Astrocyte (in vitro differentiated cells and primary cell): ENCODE data around the gene TMF1. TPM values are rescaled to one million over a fixed set of nuclear protein-coding genes. Genes with fewer than 3 reads are reported as not detected.

Experiments
- DNase-seq: peaks from one replicate; pipeline ENCODE4 v3.0.0-alpha.2; 2010; ENCODE audit warnings: low read depth
- FAIRE-seq: peaks from 2 replicates; lab custom pipeline; 2011; peaks lifted over from hg19 to GRCh38; lab: Jason Lieb, UNC
- H2AFZ ChIP-seq: 2 replicates; pipeline ENCODE4 v1.6.0; 2012; ENCODE audit warnings: low read depth, low read length, inconsistent platforms
- H3K27ac ChIP-seq: 2 replicates; pipeline ENCODE4 v1.5.1; 2011; ENCODE audit warnings: low read depth, low read length, inconsistent platforms
- H3K27me3 ChIP-seq: 2 replicates; pipeline ENCODE4 v1.6.0; 2011; ENCODE audit warnings: low read length, inconsistent platforms; ENCODE audit not compliant: insufficient read depth
- H3K36me3 ChIP-seq: 2 replicates; pipeline ENCODE4 v1.5.1; 2011; ENCODE audit warnings: low read length, inconsistent platforms; ENCODE audit not compliant: insufficient read depth
- H3K4me1 ChIP-seq: 2 replicates; pipeline ENCODE4 v1.5.1; 2011; ENCODE audit warnings: low read length, inconsistent platforms; ENCODE audit not compliant: insufficient read depth
- H3K4me2 ChIP-seq: 2 replicates; pipeline ENCODE4 v1.6.0; 2012; ENCODE audit warnings: low read length, inconsistent platforms
- H3K4me3 ChIP-seq: 2 replicates; pipeline ENCODE4 v1.5.1; 2011; ENCODE audit warnings: low read depth, mild to moderate bottlenecking, low read length, inconsistent platforms; ENCODE audit not compliant: insufficient read depth
- H3K79me2 ChIP-seq: 2 replicates; pipeline ENCODE4 v1.6.0; 2012; ENCODE audit warnings: mild to moderate bottlenecking, low read length, inconsistent platforms; ENCODE audit not compliant: insufficient read depth
- H3K9ac ChIP-seq: 2 replicates; pipeline ENCODE4 v1.6.0; 2012; ENCODE audit warnings: mild to moderate bottlenecking, low read length, inconsistent platforms
- H3K9me3 ChIP-seq: 2 replicates; pipeline ENCODE4 v1.5.1; 2012; ENCODE audit warnings: low read depth, mild to moderate bottlenecking, low read length, inconsistent platforms; ENCODE audit not compliant: insufficient read depth
- H4K20me1 ChIP-seq: 2 replicates; pipeline ENCODE4 v1.6.0; 2012; ENCODE audit warnings: low read length, inconsistent platforms; ENCODE audit not compliant: insufficient read depth
- H3K27ac Mint-ChIP-seq: one replicate; pipeline ENCODE4 v1.8.0; 2021; ENCODE audit warnings: mild to moderate bottlenecking, mixed read lengths; ENCODE audit not compliant: unreplicated experiment
- H3K27me3 Mint-ChIP-seq: one replicate; pipeline ENCODE4 v1.8.0; 2021; ENCODE audit warnings: low read depth, mixed read lengths; ENCODE audit not compliant: unreplicated experiment
- H3K36me3 Mint-ChIP-seq: one replicate; pipeline ENCODE4 v1.8.0; 2021; ENCODE audit warnings: low read depth, mixed read lengths; ENCODE audit not compliant: unreplicated experiment
- H3K4me1 Mint-ChIP-seq: one replicate; pipeline ENCODE4 v1.8.0; 2021; ENCODE audit warnings: low read depth, mixed read lengths; ENCODE audit not compliant: unreplicated experiment
- H3K4me3 Mint-ChIP-seq: one replicate; pipeline ENCODE4 v1.8.0; 2021; ENCODE audit warnings: mild to moderate bottlenecking, moderate library complexity, mixed read lengths; ENCODE audit not compliant: unreplicated experiment
- H3K9me3 Mint-ChIP-seq: one replicate; pipeline ENCODE4 v1.8.0; 2021; ENCODE audit warnings: mild to moderate bottlenecking, mixed read lengths; ENCODE audit not compliant: unreplicated experiment
- CTCF ChIP-seq: IDR thresholded peaks from 2 replicates; pipeline ENCODE4 v1.5.1; 2011; ENCODE audit warnings: low read depth, mild to moderate bottlenecking, inconsistent platforms, low read length, moderate library complexity; ENCODE audit not compliant: insufficient read depth
- EZH2 ChIP-seq: IDR thresholded peaks from 2 replicates; pipeline ENCODE4 v1.6.1; 2012; ENCODE audit warnings: mild to moderate bottlenecking, low read length, inconsistent platforms; ENCODE audit not compliant: insufficient read depth
- total RNA-seq: library from RNA; stranded (reverse); gene quantifications from 2 replicates; pipeline ENCODE4 v1.2.1, GENCODE V29; 2021

The TMF1 gene
- total RNA-seq, 1 donor from 2014 or later = 46.8 TPM

GRCh38 chr3:69005791-69006482 lies 46.2 kb downstream of the TMF1 start:
- Mint-ChIP-seq H3K27me3 (no peaks in the 10 kb centered on the region), H3K4me3 (no peak overlapping the region), H3K9me3 (no peaks in the 10 kb centered on the region), H3K4me1 (peaks cover 19% of the 10 kb centered on the region), H3K36me3 (peaks cover 8% of the 10 kb centered on the region), H3K27ac (no peak overlapping the region)
- Histone ChIP-seq H3K27me3 (no peaks in the 10 kb centered on the region), H3K4me2 (no peak overlapping the region), H3K27ac (no peak overlapping the region), H3K4me3 (no peak overlapping the region), H3K9ac (no peak overlapping the region), H4K20me1 (no peaks in the 10 kb centered on the region), H2AFZ (no peak overlapping the region), H3K9me3 (no peaks in the 10 kb centered on the region), H3K36me3 (peaks cover 66% of the 10 kb centered on the region), H3K4me1 (peaks cover 17% of the 10 kb centered on the region), H3K79me2 (no peaks in the 10 kb centered on the region)
- FAIRE-seq = peak; percentile 43
- TF ChIP-seq CTCF (no peak), EZH2 (no peak)
- DNase-seq = no peak

DNA sequence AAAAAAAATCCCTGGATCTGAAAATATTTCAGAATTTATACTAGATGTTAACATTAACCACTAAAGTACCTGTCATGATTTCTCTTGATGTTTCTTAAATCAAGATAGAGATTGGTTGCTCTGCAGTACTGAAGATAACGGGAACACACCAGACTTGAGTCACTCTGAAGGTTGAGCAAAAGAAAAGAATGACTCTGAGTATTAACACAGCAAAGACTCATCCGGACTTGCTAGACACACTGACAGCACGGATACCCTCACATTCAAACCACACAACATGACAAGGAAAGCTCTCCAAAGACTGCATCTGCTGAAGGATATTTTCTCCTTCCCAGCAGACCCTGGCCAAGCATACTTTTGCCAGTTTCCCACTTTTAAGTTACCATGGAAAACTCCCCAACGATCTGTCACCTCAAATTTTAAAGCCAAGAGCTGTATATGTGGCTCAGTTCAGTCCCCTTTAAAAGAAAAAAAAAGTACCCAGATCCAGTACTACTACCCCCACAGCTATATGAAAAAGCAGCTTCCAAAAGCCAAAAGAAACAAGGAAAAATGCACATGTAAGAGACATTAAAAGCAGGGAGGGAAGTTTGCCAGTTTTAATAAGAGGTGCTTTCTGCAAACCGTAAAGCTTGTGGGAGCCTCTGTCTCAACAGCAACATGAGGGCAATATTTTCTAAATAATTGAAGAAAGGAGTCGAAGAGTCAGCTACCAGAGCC lies 46.9 kb downstream of the TMF1 start:
- DNase-seq = no peak
- H3K36me3 ChIP-seq = peaks cover 59% of the 10 kb centered on the region
- no peak for FAIRE-seq

More for the DNA sequence above, 46.9 kb downstream of the TMF1 start:
- H3K4me1 ChIP-seq = peaks cover 10% of the 10 kb centered on the region
- Mint-ChIP-seq H3K27ac (no peak overlapping the region), H3K4me1 (peaks cover 13% of the 10 kb centered on the region), H3K4me3 (no peak overlapping the region), H3K9me3 (no peaks in the 10 kb centered on the region), H3K36me3 (peaks cover 9% of the 10 kb centered on the region), H3K27me3 (no peaks in the 10 kb centered on the region)
- no peaks in the 10 kb centered on the region for H3K79me2 ChIP-seq
- H3K27ac ChIP-seq = no peak overlapping the region
- H2AFZ ChIP-seq = no peak overlapping the region
- no peaks in the 10 kb centered on the region for H3K9me3 ChIP-seq
- H3K4me2 ChIP-seq = no peak overlapping the region
- no peaks in the 10 kb centered on the region for H4K20me1 ChIP-seq
- TF ChIP-seq CTCF (no peak), EZH2 (no peak)
- H3K9ac ChIP-seq = no peak overlapping the region
- H3K4me3 ChIP-seq = no peak overlapping the region
- no peaks in the 10 kb centered on the region for H3K27me3 ChIP-seq
